Activated CD8-positive, alpha-beta T cell treated with anti-CD3 and anti-CD28 coated beads for 36 hours (primary cell): ENCODE results near the gene HIBADH. TPM values are rescaled to one million over a fixed set of nuclear protein-coding genes. Genes with fewer than 3 reads are reported as not detected.

Experiments used
- ATAC-seq: fragments of 200-7000 bp; cut with Tn5 transposase; one replicate; pipeline ENCODE4 v1.10.0; 2021; ENCODE audit warnings: mild to moderate bottlenecking, moderate library complexity
- CTCF ChIA-PET: fragments of 350-600 bp; sonication (Branson Sonifier 250); formaldehyde crosslinking; loops from one replicate; lab custom pipeline; 2021; ENCODE audit warnings: antibody characterized with exemption; lab: Charles Lee
- POLR2A ChIA-PET: fragments of 350-600 bp; sonication (Branson Sonifier 250); formaldehyde crosslinking; loops from one replicate; lab custom pipeline; 2021; ENCODE audit warnings: antibody characterized with exemption; lab: Charles Lee
- DNase-seq: peaks from one replicate; pipeline ENCODE4 v3.0.0-alpha.2; 2020
- H3K27ac Mint-ChIP-seq: one replicate; pipeline ENCODE4 v1.8.0; 2021; ENCODE audit warnings: mild to moderate bottlenecking, mixed read lengths
- H3K27me3 Mint-ChIP-seq: one replicate; pipeline ENCODE4 v1.8.0; 2021; ENCODE audit warnings: mixed read lengths
- H3K36me3 Mint-ChIP-seq: one replicate; pipeline ENCODE4 v1.8.0; 2021; ENCODE audit warnings: low read depth, mixed read lengths
- H3K4me1 Mint-ChIP-seq: one replicate; pipeline ENCODE4 v1.8.0; 2021; ENCODE audit warnings: low read depth, mixed read lengths
- H3K4me3 Mint-ChIP-seq: one replicate; pipeline ENCODE4 v1.8.0; 2021; ENCODE audit warnings: mild to moderate bottlenecking, moderate library complexity, mixed read lengths
- H3K9me3 Mint-ChIP-seq: one replicate; pipeline ENCODE4 v1.8.0; 2021; ENCODE audit warnings: mixed read lengths
- intact Hi-C: fragments of 100-400 bp; cut with micrococcal nuclease; formaldehyde crosslinking; loops from one replicate; pipeline ENCODE4 v1.10.0; 2022
- total RNA-seq, 2 experiments: library from RNA; stranded (reverse); gene quantifications; one replicate each; pipeline ENCODE4 v1.2.3, GENCODE V29; 2021
- TF ChIP-seq, protein P1 (sequence below): fragments of 200-600 bp; IDR thresholded peaks from one replicate; pipeline ENCODE4 v1.8.0; 2022; ENCODE audit warnings: antibody characterized with exemption, mild to moderate bottlenecking

Gene HIBADH
- total RNA-seq, 2 experiments from 2014 or later, result 20.7 to 20.9 TPM

DNA sequence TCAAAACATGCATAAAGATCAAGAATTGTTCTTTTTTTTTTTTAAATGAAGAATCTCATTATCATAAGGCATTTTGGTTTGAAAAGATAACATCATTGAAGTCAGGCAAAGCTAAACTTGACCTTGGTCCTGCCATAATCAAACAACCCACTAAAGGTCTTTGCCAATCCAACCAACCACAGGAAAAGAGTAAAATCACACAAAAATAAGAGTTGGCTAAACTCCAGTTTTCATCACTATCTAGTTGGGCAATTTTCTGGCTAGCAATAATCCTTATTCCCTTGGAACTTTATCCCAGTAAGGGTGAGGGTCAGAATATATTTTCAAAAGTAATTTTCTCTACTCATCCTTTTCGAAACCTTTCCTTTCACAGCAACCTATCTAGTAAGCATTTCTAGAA, 62.4 kb downstream of the HIBADH start:
- intact Hi-C loops, result no loop called here
- Mint-ChIP-seq H3K4me1 (no peaks in the 10 kb centered on the region), H3K27ac (no peak overlapping the region), H3K36me3 (peaks cover 4% of the 10 kb centered on the region), H3K27me3 (no peaks in the 10 kb centered on the region), H3K9me3 (no peaks in the 10 kb centered on the region), H3K4me3 (no peak overlapping the region)
- TF ChIP-seq, protein P1, sequence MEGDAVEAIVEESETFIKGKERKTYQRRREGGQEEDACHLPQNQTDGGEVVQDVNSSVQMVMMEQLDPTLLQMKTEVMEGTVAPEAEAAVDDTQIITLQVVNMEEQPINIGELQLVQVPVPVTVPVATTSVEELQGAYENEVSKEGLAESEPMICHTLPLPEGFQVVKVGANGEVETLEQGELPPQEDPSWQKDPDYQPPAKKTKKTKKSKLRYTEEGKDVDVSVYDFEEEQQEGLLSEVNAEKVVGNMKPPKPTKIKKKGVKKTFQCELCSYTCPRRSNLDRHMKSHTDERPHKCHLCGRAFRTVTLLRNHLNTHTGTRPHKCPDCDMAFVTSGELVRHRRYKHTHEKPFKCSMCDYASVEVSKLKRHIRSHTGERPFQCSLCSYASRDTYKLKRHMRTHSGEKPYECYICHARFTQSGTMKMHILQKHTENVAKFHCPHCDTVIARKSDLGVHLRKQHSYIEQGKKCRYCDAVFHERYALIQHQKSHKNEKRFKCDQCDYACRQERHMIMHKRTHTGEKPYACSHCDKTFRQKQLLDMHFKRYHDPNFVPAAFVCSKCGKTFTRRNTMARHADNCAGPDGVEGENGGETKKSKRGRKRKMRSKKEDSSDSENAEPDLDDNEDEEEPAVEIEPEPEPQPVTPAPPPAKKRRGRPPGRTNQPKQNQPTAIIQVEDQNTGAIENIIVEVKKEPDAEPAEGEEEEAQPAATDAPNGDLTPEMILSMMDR, result no peak
- DNase-seq, result no peak
- ChIA-PET POLR2A (no interaction called here), CTCF (no interaction called here)
- no peak for ATAC-seq

- TF ChIP-seq, protein P1, result no peak
- POLR2A ChIA-PET, result no interaction called here
- Mint-ChIP-seq H3K27ac (no peak overlapping the region), H3K4me1 (no peaks in the 10 kb centered on the region), H3K36me3 (peaks cover 8% of the 10 kb centered on the region), H3K4me3 (no peak overlapping the region), H3K27me3 (no peaks in the 10 kb centered on the region), H3K9me3 (no peaks in the 10 kb centered on the region)
- intact Hi-C loops, result no loop called here
- DNase-seq, result no peak
- no peak for ATAC-seq
- CTCF ChIA-PET, result no interaction called here
Measured at GRCh38 chr7:27595009-27595408, 67.7 kb downstream of the HIBADH start.

- no peaks in the 10 kb centered on the region for H3K4me1 Mint-ChIP-seq
- CTCF ChIA-PET, result interaction anchor here (1.0 kb wide), 1 partner anchor 397 kb away, joined by 3 read pairs; no protein-coding TSS in a partner anchor
Measured at GRCh38 chr7:27593226-27593625, 69.5 kb downstream of the HIBADH start.

GRCh38 chr7:27590416-27590815, 72.3 kb downstream of the HIBADH start:
- CTCF ChIA-PET, result no interaction called here
- intact Hi-C loops, result no loop called here
- no peak overlapping the region for H3K4me3 Mint-ChIP-seq
- POLR2A ChIA-PET, result no interaction called here
- H3K27me3 Mint-ChIP-seq, result no peaks in the 10 kb centered on the region
- H3K9me3 Mint-ChIP-seq, result no peaks in the 10 kb centered on the region
- no peak overlapping the region for H3K27ac Mint-ChIP-seq
- DNase-seq (no peak), ATAC-seq (no peak)
- H3K36me3 Mint-ChIP-seq, result peaks cover 5% of the 10 kb centered on the region
- TF ChIP-seq, protein P1, result no peak
- H3K4me1 Mint-ChIP-seq, result no peaks in the 10 kb centered on the region

More at GRCh38 chr7:27593226-27593625, 69.5 kb downstream of the HIBADH start:
- no peak for DNase-seq
- POLR2A ChIA-PET, result interaction anchor here (0.6 kb wide), 1 partner anchor 79 kb away, joined by 4 read pairs; no protein-coding TSS in a partner anchor
- H3K36me3 Mint-ChIP-seq, result peaks cover 5% of the 10 kb centered on the region
- no peak for ATAC-seq
- H3K9me3 Mint-ChIP-seq, result no peaks in the 10 kb centered on the region
- no peak overlapping the region for H3K4me3 Mint-ChIP-seq
- TF ChIP-seq, protein P1, result no peak
- H3K27me3 Mint-ChIP-seq, result no peaks in the 10 kb centered on the region
- H3K27ac Mint-ChIP-seq, result no peak overlapping the region
- intact Hi-C loops, result no loop called here

- ATAC-seq (no peak), DNase-seq (no peak)
- CTCF ChIA-PET, result interaction anchor here (1.4 to 1.8 kb wide), 3 partner anchors 11 to 13 kb away, joined by 3 to 4 read pairs (median 4); no protein-coding TSS in a partner anchor
- Mint-ChIP-seq H3K27ac (no peak overlapping the region), H3K9me3 (no peaks in the 10 kb centered on the region), H3K4me1 (no peaks in the 10 kb centered on the region), H3K27me3 (no peaks in the 10 kb centered on the region), H3K36me3 (peaks cover 2% of the 10 kb centered on the region), H3K4me3 (no peak overlapping the region)
- intact Hi-C loops, result no loop called here
- TF ChIP-seq, protein P1, result no peak
- POLR2A ChIA-PET, result interaction anchor here (0.8 kb wide), 1 partner anchor 42 kb away, joined by 3 read pairs; no protein-coding TSS in a partner anchor
Measured at GRCh38 chr7:27587429-27587828, 75.3 kb downstream of the HIBADH start.
